Endothelial cell (in vitro differentiated cells): ENCODE data around the gene HSPA1L. TPM values are rescaled to one million over a fixed set of nuclear protein-coding genes. Genes with fewer than 3 reads are reported as not detected.

Experiments
- DNase-seq: peaks from one replicate; pipeline ENCODE4 v3.0.0; 2021; ENCODE audit warnings: low spot score
- H3K27ac Mint-ChIP-seq: one replicate; pipeline ENCODE4 v1.8.0; 2021; ENCODE audit warnings: mixed read lengths, inconsistent platforms; ENCODE audit not compliant: unreplicated experiment
- H3K27me3 Mint-ChIP-seq: one replicate; pipeline ENCODE4 v1.8.0; 2021; ENCODE audit warnings: mild to moderate bottlenecking, moderate library complexity, mixed read lengths, inconsistent platforms; ENCODE audit not compliant: unreplicated experiment
- H3K36me3 Mint-ChIP-seq: one replicate; pipeline ENCODE4 v1.8.0; 2021; ENCODE audit warnings: mild to moderate bottlenecking, low read depth, mixed read lengths, inconsistent platforms; ENCODE audit not compliant: unreplicated experiment
- H3K4me1 Mint-ChIP-seq: one replicate; pipeline ENCODE4 v1.8.0; 2021; ENCODE audit warnings: mild to moderate bottlenecking, mixed read lengths, inconsistent platforms; ENCODE audit not compliant: unreplicated experiment
- H3K4me3 Mint-ChIP-seq: one replicate; pipeline ENCODE4 v1.8.0; 2021; ENCODE audit warnings: mild to moderate bottlenecking, mixed read lengths, inconsistent platforms; ENCODE audit not compliant: unreplicated experiment
- H3K9me3 Mint-ChIP-seq: one replicate; pipeline ENCODE4 v1.8.0; 2021; ENCODE audit warnings: mixed read lengths, inconsistent platforms; ENCODE audit not compliant: unreplicated experiment
- total RNA-seq: library from RNA; stranded (reverse); fragmentation: NEBNext Ultra II Directional; extraction: Animal tissue kit (Norgen Biotek cat#: 25700); gene quantifications from one replicate; pipeline ENCODE4 v1.2.1, GENCODE V29; 2021; ENCODE audit not compliant: unreplicated experiment
- TF ChIP-seq, protein P1 (sequence below): fragments of 200-600 bp; sonication (generic); IDR thresholded peaks from one replicate; pipeline ENCODE4 v1.5.0; 2021; ENCODE audit warnings: antibody characterized with exemption; ENCODE audit not compliant: unreplicated experiment

The HSPA1L gene
- total RNA-seq, 1 donor from 2014 or later = 0.82 TPM

DNA sequence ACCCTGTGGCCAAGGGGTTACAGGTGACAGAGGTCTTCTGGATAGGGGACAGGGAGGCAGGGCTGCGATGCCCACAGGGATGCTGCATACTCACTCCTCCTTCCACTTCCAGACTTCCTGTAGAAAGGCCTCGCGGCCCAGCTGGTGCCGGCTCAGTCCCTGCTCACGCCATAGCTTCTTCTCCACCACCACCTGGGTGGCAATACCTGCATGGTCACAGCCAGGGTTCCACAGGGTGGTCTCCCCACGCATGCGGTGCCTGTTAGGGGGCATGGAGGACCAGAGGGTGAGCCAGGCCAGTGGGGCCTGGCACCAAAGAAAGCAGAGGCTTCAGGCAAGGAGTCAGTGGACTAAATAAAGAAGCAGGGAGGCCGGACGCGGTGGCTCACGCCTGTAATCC is 29.6 kb downstream of the HSPA1L start:
- Mint-ChIP-seq H3K4me1 (peaks cover under 1% of the 10 kb centered on the region), H3K27me3 (no peaks in the 10 kb centered on the region), H3K9me3 (no peaks in the 10 kb centered on the region), H3K4me3 (no peak overlapping the region), H3K27ac (no peak overlapping the region), H3K36me3 (peaks cover 13% of the 10 kb centered on the region)
- DNase-seq = no peak
- TF ChIP-seq, protein P1, sequence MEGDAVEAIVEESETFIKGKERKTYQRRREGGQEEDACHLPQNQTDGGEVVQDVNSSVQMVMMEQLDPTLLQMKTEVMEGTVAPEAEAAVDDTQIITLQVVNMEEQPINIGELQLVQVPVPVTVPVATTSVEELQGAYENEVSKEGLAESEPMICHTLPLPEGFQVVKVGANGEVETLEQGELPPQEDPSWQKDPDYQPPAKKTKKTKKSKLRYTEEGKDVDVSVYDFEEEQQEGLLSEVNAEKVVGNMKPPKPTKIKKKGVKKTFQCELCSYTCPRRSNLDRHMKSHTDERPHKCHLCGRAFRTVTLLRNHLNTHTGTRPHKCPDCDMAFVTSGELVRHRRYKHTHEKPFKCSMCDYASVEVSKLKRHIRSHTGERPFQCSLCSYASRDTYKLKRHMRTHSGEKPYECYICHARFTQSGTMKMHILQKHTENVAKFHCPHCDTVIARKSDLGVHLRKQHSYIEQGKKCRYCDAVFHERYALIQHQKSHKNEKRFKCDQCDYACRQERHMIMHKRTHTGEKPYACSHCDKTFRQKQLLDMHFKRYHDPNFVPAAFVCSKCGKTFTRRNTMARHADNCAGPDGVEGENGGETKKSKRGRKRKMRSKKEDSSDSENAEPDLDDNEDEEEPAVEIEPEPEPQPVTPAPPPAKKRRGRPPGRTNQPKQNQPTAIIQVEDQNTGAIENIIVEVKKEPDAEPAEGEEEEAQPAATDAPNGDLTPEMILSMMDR = no peak

DNA sequence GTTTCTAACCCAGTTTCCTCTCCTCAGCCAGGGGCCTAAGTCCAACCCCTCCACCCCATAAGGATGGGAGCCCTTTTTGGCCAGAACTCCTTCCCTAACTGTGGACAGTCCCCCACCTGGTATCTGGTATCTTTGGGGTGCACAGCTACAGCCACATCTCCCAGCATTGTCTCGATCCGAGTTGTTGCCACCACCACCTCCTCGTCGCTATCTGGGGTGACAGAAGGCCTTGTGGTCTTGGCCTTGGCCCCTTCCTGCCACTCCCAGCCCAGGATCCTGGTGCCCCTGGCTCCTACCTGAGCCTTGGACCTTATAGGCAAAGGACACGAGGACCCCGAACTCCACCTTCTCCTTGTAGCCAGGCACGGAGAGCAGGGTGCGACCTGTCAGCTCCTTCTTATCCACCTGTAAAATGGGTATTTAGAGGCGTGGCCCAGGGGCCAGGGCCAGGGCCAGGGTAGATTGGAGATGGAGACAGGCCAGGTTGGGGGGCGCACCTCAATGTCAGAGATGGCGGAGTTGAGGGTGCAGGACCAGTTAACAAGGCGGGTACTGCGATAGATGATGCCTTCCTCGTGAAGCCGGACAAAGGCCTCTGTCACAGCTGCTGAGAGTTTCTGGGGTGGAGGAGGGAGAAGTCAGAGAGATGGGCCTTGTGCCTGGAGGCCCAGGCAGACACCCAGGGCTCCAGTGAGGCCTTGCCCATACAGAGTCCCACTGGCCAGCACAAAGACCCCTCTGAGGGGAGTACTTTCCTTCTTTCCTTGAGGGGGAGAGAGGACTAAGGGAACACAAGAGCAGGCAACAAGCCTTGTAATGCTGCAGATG is 30.8 kb downstream of the HSPA1L start:
- Mint-ChIP-seq H3K9me3 (no peaks in the 10 kb centered on the region), H3K27ac (no peak overlapping the region), H3K4me1 (no peaks in the 10 kb centered on the region), H3K36me3 (peaks cover 13% of the 10 kb centered on the region), H3K4me3 (no peak overlapping the region), H3K27me3 (no peaks in the 10 kb centered on the region)
- no peak for DNase-seq
- TF ChIP-seq, protein P1 = no peak

DNA sequence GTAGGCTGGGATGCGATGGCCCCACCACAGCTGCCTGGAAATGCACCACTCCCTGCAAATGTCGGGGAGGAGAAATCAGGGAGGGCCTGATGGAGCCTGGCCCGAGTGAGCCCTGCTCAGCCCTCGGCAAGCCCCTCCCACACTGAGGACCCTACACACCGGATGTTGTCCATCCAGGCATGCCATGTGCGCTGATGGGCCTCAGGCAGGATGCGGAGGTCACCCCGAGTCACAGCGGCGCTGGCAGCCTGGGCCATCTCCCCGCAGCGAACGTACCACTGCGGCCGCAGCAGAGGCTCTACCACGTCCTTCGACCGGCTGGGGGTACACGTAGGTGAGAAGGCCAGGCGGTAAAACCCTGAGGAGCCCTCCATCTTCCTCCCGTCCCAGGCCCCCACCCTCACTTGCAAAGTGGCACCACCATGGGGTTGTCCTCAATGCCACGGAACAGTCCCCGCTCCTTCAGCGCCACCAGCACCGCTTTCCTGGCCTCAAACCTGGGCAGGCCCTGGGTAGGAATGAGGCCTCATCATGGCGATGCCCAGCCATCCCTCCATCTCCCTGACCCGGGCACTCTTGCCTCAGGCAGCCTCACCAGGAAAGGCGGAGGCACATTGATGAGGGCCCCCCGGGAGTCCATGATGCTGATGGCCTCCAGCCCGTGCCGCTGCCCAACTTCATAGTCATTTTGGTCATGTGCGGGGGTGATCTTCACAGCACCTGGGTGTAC is 32.8 kb downstream of the HSPA1L start:
- Mint-ChIP-seq H3K4me1 (no peaks in the 10 kb centered on the region), H3K27me3 (peaks cover 2% of the 10 kb centered on the region), H3K9me3 (no peaks in the 10 kb centered on the region), H3K36me3 (peaks cover 13% of the 10 kb centered on the region), H3K4me3 (no peak overlapping the region), H3K27ac (no peak overlapping the region)
- DNase-seq = no peak
- TF ChIP-seq, protein P1 = no peak

DNA sequence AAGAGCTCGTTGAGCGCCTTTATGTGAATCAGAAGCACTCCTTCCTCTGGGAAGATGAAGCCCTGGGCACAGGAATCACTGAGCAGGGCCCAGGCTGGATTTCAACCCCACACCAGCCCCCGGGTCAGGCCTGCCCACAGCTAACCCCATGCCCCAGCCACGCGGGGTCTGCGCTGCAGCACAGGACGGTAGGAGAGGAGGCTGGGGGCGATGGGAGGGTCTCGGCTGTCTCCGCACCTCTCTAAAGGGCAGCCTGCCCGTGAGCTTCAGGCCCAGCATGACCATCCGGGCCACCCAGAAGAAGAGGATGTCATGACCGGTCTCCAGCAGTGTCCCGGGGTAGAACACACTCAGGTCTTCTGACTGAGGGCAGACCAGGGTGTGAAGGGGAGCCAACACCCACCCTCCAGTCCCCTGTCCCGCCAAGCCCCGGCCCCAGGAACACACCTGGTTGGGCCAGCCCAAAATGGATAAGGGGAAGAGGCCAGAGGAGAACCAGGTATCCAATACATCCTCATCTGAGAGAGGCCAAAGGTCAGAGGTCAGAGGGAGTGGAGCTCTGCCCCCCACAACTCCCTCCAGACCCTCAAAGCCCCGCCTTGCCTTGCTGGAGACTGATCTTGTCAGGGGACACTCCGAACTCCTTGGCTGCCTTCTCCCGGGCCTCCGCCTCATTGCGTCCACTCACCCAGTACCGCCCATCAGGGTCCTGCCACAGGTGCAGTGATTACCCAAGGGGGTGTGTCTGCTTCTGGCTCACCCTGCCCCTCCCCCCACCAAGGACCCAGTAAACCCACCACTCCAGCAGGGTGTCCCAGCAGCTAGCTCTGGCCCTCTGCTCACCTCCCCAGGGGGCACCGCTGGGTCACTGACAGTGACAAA is 33.6 kb downstream of the HSPA1L start:
- Mint-ChIP-seq H3K4me3 (no peak overlapping the region), H3K36me3 (peaks cover 13% of the 10 kb centered on the region), H3K4me1 (no peaks in the 10 kb centered on the region), H3K27me3 (peaks cover 2% of the 10 kb centered on the region), H3K27ac (no peak overlapping the region), H3K9me3 (no peaks in the 10 kb centered on the region)
- TF ChIP-seq, protein P1 = no peak
- DNase-seq = no peak
